Measurements from ENCODE around the gene RAD51B.

Gene RAD51B

DNA sequence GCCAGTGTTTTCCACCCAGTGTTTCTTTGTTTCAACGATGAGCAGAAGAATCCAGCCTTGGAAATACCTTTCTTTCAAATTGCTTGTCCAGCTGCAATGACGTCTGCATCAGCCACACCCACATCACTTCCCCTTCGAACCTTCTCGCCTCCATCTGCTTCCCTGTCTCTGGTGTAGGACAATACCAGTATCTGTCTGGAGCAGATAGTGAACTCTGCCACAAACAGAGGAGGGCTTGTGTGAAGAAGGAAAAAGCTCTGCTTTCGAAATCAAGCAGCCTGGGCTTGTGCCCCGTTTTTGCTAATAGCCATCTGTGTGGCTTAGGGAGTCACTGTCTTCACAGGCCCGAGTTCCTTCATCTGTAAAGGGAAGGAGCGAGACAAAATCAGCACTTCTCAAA lies 557.9 kb downstream of the RAD51B start:
- TF ChIP-seq, protein P1, sequence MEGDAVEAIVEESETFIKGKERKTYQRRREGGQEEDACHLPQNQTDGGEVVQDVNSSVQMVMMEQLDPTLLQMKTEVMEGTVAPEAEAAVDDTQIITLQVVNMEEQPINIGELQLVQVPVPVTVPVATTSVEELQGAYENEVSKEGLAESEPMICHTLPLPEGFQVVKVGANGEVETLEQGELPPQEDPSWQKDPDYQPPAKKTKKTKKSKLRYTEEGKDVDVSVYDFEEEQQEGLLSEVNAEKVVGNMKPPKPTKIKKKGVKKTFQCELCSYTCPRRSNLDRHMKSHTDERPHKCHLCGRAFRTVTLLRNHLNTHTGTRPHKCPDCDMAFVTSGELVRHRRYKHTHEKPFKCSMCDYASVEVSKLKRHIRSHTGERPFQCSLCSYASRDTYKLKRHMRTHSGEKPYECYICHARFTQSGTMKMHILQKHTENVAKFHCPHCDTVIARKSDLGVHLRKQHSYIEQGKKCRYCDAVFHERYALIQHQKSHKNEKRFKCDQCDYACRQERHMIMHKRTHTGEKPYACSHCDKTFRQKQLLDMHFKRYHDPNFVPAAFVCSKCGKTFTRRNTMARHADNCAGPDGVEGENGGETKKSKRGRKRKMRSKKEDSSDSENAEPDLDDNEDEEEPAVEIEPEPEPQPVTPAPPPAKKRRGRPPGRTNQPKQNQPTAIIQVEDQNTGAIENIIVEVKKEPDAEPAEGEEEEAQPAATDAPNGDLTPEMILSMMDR (IDR thresholded peaks at IDR 0.05; ENCODE audit: extremely low read depth, missing control alignments), result no peak
- DNase-seq (ENCODE audit: low spot score), result no peak

DNA sequence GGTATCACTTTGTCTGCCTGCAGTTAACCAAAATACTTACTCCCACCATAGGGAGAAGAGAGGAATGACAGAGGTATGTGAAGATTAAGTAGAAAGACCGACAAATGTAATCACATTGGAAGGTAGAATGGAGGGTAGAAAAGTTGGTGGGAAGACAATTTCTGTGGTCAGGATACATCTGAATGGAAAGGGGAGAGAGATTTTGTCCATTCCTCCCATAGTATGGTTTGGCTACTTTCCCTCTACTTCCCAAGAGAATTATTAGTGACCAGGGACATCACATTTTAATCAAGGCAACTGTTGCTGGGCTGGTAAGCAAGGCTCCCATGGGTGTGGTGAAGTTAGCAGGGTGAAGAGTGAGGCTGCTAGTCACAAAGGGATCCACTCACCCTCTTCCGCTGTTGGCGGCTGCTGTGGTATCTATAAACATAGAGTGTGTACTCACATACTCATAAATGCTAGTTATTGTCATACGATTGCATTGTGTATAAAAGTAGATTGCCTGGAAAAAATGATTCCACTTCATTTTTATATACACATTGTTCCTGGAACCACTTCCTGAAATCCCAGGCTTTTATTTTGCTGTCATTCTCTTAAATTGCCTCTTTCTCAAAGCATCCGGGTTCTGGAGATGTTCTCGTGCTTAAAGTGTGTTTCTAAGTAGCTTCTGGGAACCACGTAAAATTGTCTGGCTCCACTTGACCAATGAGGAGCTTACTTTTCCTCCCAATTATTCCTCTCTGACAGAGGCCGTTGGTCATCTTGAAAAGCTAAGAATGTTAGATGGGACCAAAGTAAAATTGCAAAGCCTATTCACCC lies 560.1 kb downstream of the RAD51B start:
- DNase-seq (ENCODE audit: low spot score), result no peak
- TF ChIP-seq, protein P1 (IDR thresholded peaks at IDR 0.05; ENCODE audit: extremely low read depth, missing control alignments), result no peak

DNA sequence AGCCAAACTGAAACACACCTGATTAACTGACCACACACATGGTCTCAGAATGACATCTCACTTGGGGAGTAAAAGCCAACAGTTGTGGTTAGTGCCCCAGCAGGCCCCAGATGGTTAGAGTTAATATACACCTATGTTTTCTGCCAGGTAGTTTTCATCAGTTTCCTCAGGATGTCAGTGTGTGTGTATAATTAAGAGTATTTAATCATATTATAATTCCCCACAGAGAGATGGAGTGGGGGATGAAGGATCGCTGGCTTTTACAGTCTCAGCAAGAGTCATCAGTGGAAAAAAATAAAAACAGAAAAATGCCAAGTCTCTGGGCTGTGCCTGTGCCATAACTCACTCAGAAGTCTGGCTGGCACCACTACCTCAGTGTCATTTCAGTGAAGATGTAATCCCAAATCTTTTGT lies 560.8 kb downstream of the RAD51B start:
- TF ChIP-seq, protein P1 (IDR thresholded peaks at IDR 0.05; ENCODE audit: extremely low read depth, missing control alignments), result no peak
- peak; percentile 32 for DNase-seq (ENCODE audit: low spot score)

- DNase-seq (ENCODE audit: low spot score), result no peak
- TF ChIP-seq, protein P1 (IDR thresholded peaks at IDR 0.05; ENCODE audit: extremely low read depth, missing control alignments), result no peak
Observed at GRCh38 chr14:68384335-68384734, 564.8 kb downstream of the RAD51B start.

- DNase-seq (ENCODE audit: low spot score), result no peak
- TF ChIP-seq, protein P1 (IDR thresholded peaks at IDR 0.05; ENCODE audit: extremely low read depth, missing control alignments), result no peak
Observed at GRCh38 chr14:68384881-68385280, 565.3 kb downstream of the RAD51B start.

GRCh38 chr14:68386446-68386845 lies 566.9 kb downstream of the RAD51B start:
- no peak for DNase-seq (ENCODE audit: low spot score)
- TF ChIP-seq, protein P1 (IDR thresholded peaks at IDR 0.05; ENCODE audit: extremely low read depth, missing control alignments), result no peak

GRCh38 chr14:68386950-68387779 lies 567.6 kb downstream of the RAD51B start:
- no peak for DNase-seq (ENCODE audit: low spot score)
- TF ChIP-seq, protein P1 (IDR thresholded peaks at IDR 0.05; ENCODE audit: extremely low read depth, missing control alignments), result no peak

Measured in GM20000 (cell line).